Measurements from ENCODE around the gene ABHD16A. TPM values are rescaled to one million over a fixed set of nuclear protein-coding genes. Genes with fewer than 3 reads are reported as not detected.

The ABHD16A gene
- total RNA-seq, 4 donors from 2014 or later: 38.5 to 43.3 (median 40.1) TPM

- Histone ChIP-seq H3K36me3 (peaks cover 27 to 41% (median 32%) of the 10 kb centered on the region in 3 donors), H3K4me1 (peaks cover 41 to 80% (median 44%) of the 10 kb centered on the region in 3 donors), H3K4me3 (peak overlapping the region; percentile 53 to 89 (median 75)), H3K9me3 (no peaks in the 10 kb centered on the region), H3K27me3 (no peaks in the 10 kb centered on the region), H3K27ac (peak overlapping the region; percentile 94 to 99 (median 98))
- intact Hi-C loops (cut with DNase I): loop anchor here (10.0 kb wide), 1 partner anchor 100 kb away; no protein-coding TSS in a partner anchor
- TF ChIP-seq CTCF (IDR thresholded peaks at IDR 0.05): no peak
- TF ChIP-seq POLR2A (IDR thresholded peaks at IDR 0.05): peak in 2 of 4 donors; percentile 43 to 72
- no peak for DNase-seq
- WGBS, 2 donors: 1% methylated on average over 15 to 17 of the region's 18 CpGs
Measured at GRCh38 chr6:31734821-31735406, 31.8 kb upstream of the ABHD16A start.

GRCh38 chr6:31734247-31734820, 31.2 kb upstream of the ABHD16A start:
- Histone ChIP-seq H3K4me3 (peak overlapping the region; percentile 53 to 89 (median 75)), H3K27me3 (no peaks in the 10 kb centered on the region), H3K27ac (peak overlapping the region; percentile 94 to 99 (median 98)), H3K4me1 (peaks cover 40 to 81% (median 45%) of the 10 kb centered on the region in 3 donors), H3K9me3 (no peaks in the 10 kb centered on the region), H3K36me3 (peaks cover 27 to 41% (median 32%) of the 10 kb centered on the region in 3 donors)
- intact Hi-C loops (cut with DNase I): loop anchor here (10.0 kb wide), 1 partner anchor 100 kb away; no protein-coding TSS in a partner anchor
- WGBS, 2 donors: 8 to 19% methylated on average over 2 of the region's 2 CpGs
- no peak for TF ChIP-seq POLR2A (IDR thresholded peaks at IDR 0.05)
- no peak for TF ChIP-seq CTCF (IDR thresholded peaks at IDR 0.05)
- DNase-seq: no peak

- TF ChIP-seq CTCF (IDR thresholded peaks at IDR 0.05) (no peak), POLR2A (IDR thresholded peaks at IDR 0.05) (no peak)
- peak overlapping the region in 2 of 4 donors; percentile 68 to 89 for H3K4me3 ChIP-seq
- intact Hi-C loops (cut with DNase I): loop anchor here (10.0 kb wide), 1 partner anchor 101 kb away; no protein-coding TSS in a partner anchor
- no peak for DNase-seq
- H3K27me3 ChIP-seq: no peaks in the 10 kb centered on the region
- WGBS, 2 donors: 67 to 72% methylated on average over 3 of the region's 4 CpGs
- no peaks in the 10 kb centered on the region for H3K9me3 ChIP-seq
- peak overlapping the region; percentile 94 to 99 (median 98) for H3K27ac ChIP-seq
- peaks cover 37 to 81% (median 45%) of the 10 kb centered on the region in 3 donors for H3K4me1 ChIP-seq
- H3K36me3 ChIP-seq: peaks cover 27 to 41% (median 32%) of the 10 kb centered on the region in 3 donors
Measured at GRCh38 chr6:31733734-31734133, 30.6 kb upstream of the ABHD16A start.

- no peak for DNase-seq
- Histone ChIP-seq H3K9me3 (no peaks in the 10 kb centered on the region), H3K4me1 (peaks cover 32 to 81% (median 42%) of the 10 kb centered on the region in 3 donors), H3K27me3 (no peaks in the 10 kb centered on the region), H3K4me3 (no peak overlapping the region), H3K27ac (peak overlapping the region in 1 of 4 donors; percentile 95), H3K36me3 (peaks cover 27 to 56% (median 32%) of the 10 kb centered on the region in 3 donors)
- TF ChIP-seq CTCF (IDR thresholded peaks at IDR 0.05) (no peak), POLR2A (IDR thresholded peaks at IDR 0.05) (no peak)
- intact Hi-C loops (cut with DNase I): loop anchor here (10.0 kb wide), 1 partner anchor 103 kb away; no protein-coding TSS in a partner anchor
- WGBS, 2 donors: 64 to 69% methylated on average over 2 to 3 of the region's 3 CpGs
Measured at GRCh38 chr6:31732029-31732428, 28.9 kb upstream of the ABHD16A start.

GRCh38 chr6:31730631-31731086, 27.5 kb upstream of the ABHD16A start:
- TF ChIP-seq CTCF (IDR thresholded peaks at IDR 0.05) (no peak), POLR2A (IDR thresholded peaks at IDR 0.05) (no peak)
- 67 to 82% methylated on average over 7 to 11 of the region's 11 CpGs for WGBS, 2 donors
- Histone ChIP-seq H3K27ac (peak overlapping the region; percentile 90 to 98 (median 96)), H3K27me3 (no peaks in the 10 kb centered on the region), H3K4me3 (peak overlapping the region; percentile 68 to 91 (median 79)), H3K36me3 (peaks cover 27 to 67% (median 32%) of the 10 kb centered on the region in 3 donors), H3K9me3 (no peaks in the 10 kb centered on the region), H3K4me1 (peaks cover 31 to 88% (median 40%) of the 10 kb centered on the region in 3 donors)
- intact Hi-C loops (cut with DNase I): loop anchor here (10.0 kb wide), 1 partner anchor 104 kb away; no protein-coding TSS in a partner anchor
- DNase-seq: no peak
